Vagina (tissue), 2 donors: Measurements from ENCODE around the gene RCOR3. TPM values are rescaled to one million over a fixed set of nuclear protein-coding genes. Genes with fewer than 3 reads are reported as not detected.

Source experiments
- DNase-seq, 2 donors: peaks; one replicate each; pipeline ENCODE4 v3.0.0-alpha.2; 2017; ENCODE audit errors: extremely low spot score in 2 of 2
- H3K27ac ChIP-seq: fragments of 200-600 bp; sonication (generic); one replicate; pipeline ENCODE4 v1.5.1; 2019
- H3K27me3 ChIP-seq: fragments of 200-600 bp; sonication (generic); one replicate; pipeline ENCODE4 v1.5.1; 2019
- H3K36me3 ChIP-seq, 2 donors: fragments of 200-600 bp; sonication (generic); one replicate each; pipeline ENCODE4 v1.5.1; 2017 to 2019
- H3K4me1 ChIP-seq: fragments of 200-600 bp; sonication (generic); one replicate; pipeline ENCODE4 v1.5.1; 2019
- H3K4me3 ChIP-seq, 2 donors: fragments of 200-600 bp; sonication (generic); 1 replicate in 1 of 2; 2 replicates in 1 of 2; pipeline ENCODE4 v1.5.1; 2016 to 2019
- H3K9me3 ChIP-seq: fragments of 200-600 bp; sonication (generic); one replicate; pipeline ENCODE4 v1.5.1; 2019
- CTCF ChIP-seq, 3 experiments: fragments of 450-650 bp in 2 of 3; fragments of 200-600 bp in 1 of 3; sonication (generic) in 1 of 3; IDR thresholded peaks; one replicate each; pipeline ENCODE4 v1.5.1; 2017 to 2019; ENCODE audit warnings: antibody characterized with exemption in 3 of 3, mild to moderate bottlenecking in 2 of 3, moderate library complexity in 2 of 3
- POLR2A ChIP-seq, 2 donors: fragments of 450-650 bp; IDR thresholded peaks; one replicate each; pipeline ENCODE4 v1.6.1; 2017; ENCODE audit warnings: antibody characterized with exemption in 2 of 2, mild to moderate bottlenecking in 2 of 2, moderate library complexity in 2 of 2
- POLR2AphosphoS5 ChIP-seq, 2 donors: sonication (generic); formaldehyde crosslinking; IDR thresholded peaks; one replicate each; pipeline ENCODE4 v1.9.0; 2017; ENCODE audit warnings: antibody characterized with exemption in 2 of 2, mild to moderate bottlenecking in 2 of 2, low read depth in 1 of 2; ENCODE audit not compliant: insufficient read depth in 1 of 2
- intact Hi-C: fragments of 100-400 bp; cut with DNase I; formaldehyde crosslinking; loops from one replicate; pipeline ENCODE4 v1.15.1; 2023
- total RNA-seq: library from RNA; depleted of rRNA; stranded (reverse); fragments of >200 nt; gene quantifications from one replicate; pipeline ENCODE4 v1.2.3, GENCODE V29; 2016

Gene RCOR3
- total RNA-seq, 1 donor from 2014 or later, result 58.4 TPM

GRCh38 chr1:211353562-211354212, 94.5 kb downstream of the RCOR3 start:
- peak in 1 of 2 donors; percentile 40 for DNase-seq
- Histone ChIP-seq H3K9me3 (no peaks in the 10 kb centered on the region), H3K36me3 (peaks cover 0 to 14% of the 10 kb centered on the region in 2 donors), H3K27ac (no peak overlapping the region), H3K4me3 (no peak overlapping the region), H3K27me3 (no peaks in the 10 kb centered on the region), H3K4me1 (no peaks in the 10 kb centered on the region)
- intact Hi-C loops, result no loop called here
- TF ChIP-seq CTCF (IDR thresholded peaks at IDR 0.05) (no peak), POLR2AphosphoS5 (IDR thresholded peaks at IDR 0.05; ENCODE audit: insufficient read depth in 1 of 2, low read depth in 1 of 2) (no peak), POLR2A (IDR thresholded peaks at IDR 0.05) (no peak)

GRCh38 chr1:211355873-211356272, 96.7 kb downstream of the RCOR3 start:
- intact Hi-C loops, result no loop called here
- peaks cover 0 to 33% of the 10 kb centered on the region in 2 donors for H3K36me3 ChIP-seq
- TF ChIP-seq POLR2AphosphoS5 (IDR thresholded peaks at IDR 0.05; ENCODE audit: insufficient read depth in 1 of 2, low read depth in 1 of 2) (no peak), CTCF (IDR thresholded peaks at IDR 0.05) (no peak), POLR2A (IDR thresholded peaks at IDR 0.05) (no peak)
- no peaks in the 10 kb centered on the region for H3K9me3 ChIP-seq
- no peak for DNase-seq
- no peak overlapping the region for H3K4me3 ChIP-seq
- H3K4me1 ChIP-seq, result no peaks in the 10 kb centered on the region
- H3K27ac ChIP-seq, result no peak overlapping the region
- no peaks in the 10 kb centered on the region for H3K27me3 ChIP-seq

GRCh38 chr1:211356723-211357407, 97.7 kb downstream of the RCOR3 start:
- H3K4me1 ChIP-seq, result no peaks in the 10 kb centered on the region
- no peak for DNase-seq
- no peak overlapping the region for H3K4me3 ChIP-seq
- H3K27me3 ChIP-seq, result no peaks in the 10 kb centered on the region
- intact Hi-C loops, result no loop called here
- H3K27ac ChIP-seq, result no peak overlapping the region
- no peaks in the 10 kb centered on the region for H3K9me3 ChIP-seq
- peaks cover 0 to 38% of the 10 kb centered on the region in 2 donors for H3K36me3 ChIP-seq
- TF ChIP-seq POLR2AphosphoS5 (IDR thresholded peaks at IDR 0.05; ENCODE audit: insufficient read depth in 1 of 2, low read depth in 1 of 2), result no peak
- TF ChIP-seq CTCF (IDR thresholded peaks at IDR 0.05), result no peak
- TF ChIP-seq POLR2A (IDR thresholded peaks at IDR 0.05), result no peak

- no peaks in the 10 kb centered on the region for H3K27me3 ChIP-seq
- H3K9me3 ChIP-seq, result no peaks in the 10 kb centered on the region
- no peak for DNase-seq
- TF ChIP-seq POLR2AphosphoS5 (IDR thresholded peaks at IDR 0.05; ENCODE audit: insufficient read depth in 1 of 2, low read depth in 1 of 2), result no peak
- TF ChIP-seq POLR2A (IDR thresholded peaks at IDR 0.05), result no peak
- no peak for TF ChIP-seq CTCF (IDR thresholded peaks at IDR 0.05)
- no peak overlapping the region for H3K4me3 ChIP-seq
- H3K36me3 ChIP-seq, result peaks cover 0 to 38% of the 10 kb centered on the region in 2 donors
- H3K4me1 ChIP-seq, result no peaks in the 10 kb centered on the region
- no peak overlapping the region for H3K27ac ChIP-seq
- intact Hi-C loops, result no loop called here
Observed at GRCh38 chr1:211358685-211359084, 99.5 kb downstream of the RCOR3 start.

- no peak overlapping the region for H3K27ac ChIP-seq
- TF ChIP-seq POLR2AphosphoS5 (IDR thresholded peaks at IDR 0.05; ENCODE audit: insufficient read depth in 1 of 2, low read depth in 1 of 2), result no peak
- TF ChIP-seq CTCF (IDR thresholded peaks at IDR 0.05), result no peak
- TF ChIP-seq POLR2A (IDR thresholded peaks at IDR 0.05), result no peak
- H3K4me1 ChIP-seq, result no peaks in the 10 kb centered on the region
- intact Hi-C loops, result no loop called here
- H3K27me3 ChIP-seq, result no peaks in the 10 kb centered on the region
- no peak for DNase-seq
- peaks cover 0 to 34% of the 10 kb centered on the region in 2 donors for H3K36me3 ChIP-seq
- no peaks in the 10 kb centered on the region for H3K9me3 ChIP-seq
- no peak overlapping the region for H3K4me3 ChIP-seq
Observed at GRCh38 chr1:211359876-211360275, 100.7 kb downstream of the RCOR3 start.
